Peyer's patch (tissue), 4 donors: Measurements from ENCODE around the gene HSFX2.
"Not testable (repeated sequence)": the region's sequence is repeated elsewhere in the genome, so short reads cannot be mapped to it uniquely, and the experiment has no call there.

Experiments used
- CTCF ChIP-seq, 6 experiments: fragments of 450-650 bp in 4 of 6; fragments of 200-600 bp in 2 of 6; sonication (generic) in 1 of 6; IDR thresholded peaks; one replicate each; pipeline ENCODE4 v1.5.1; 2017 to 2019; ENCODE audit warnings: antibody characterized with exemption in 6 of 6, mild to moderate bottlenecking in 3 of 6, moderate library complexity in 1 of 6
- POLR2A ChIP-seq, 2 donors: fragments of 450-650 bp; IDR thresholded peaks; one replicate each; pipeline ENCODE4 v1.5.1; 2017; ENCODE audit warnings: antibody characterized with exemption in 2 of 2, mild to moderate bottlenecking in 2 of 2, moderate library complexity in 2 of 2

GRCh38 chrX:149573456-149573855 is 21.7 kb downstream of the HSFX2 start:
- not testable (repeated sequence) for TF ChIP-seq CTCF, POLR2A (IDR thresholded peaks at IDR 0.05)
